H7 (cell line): ENCODE results near the gene MB. TPM values are rescaled to one million over a fixed set of nuclear protein-coding genes. Genes with fewer than 3 reads are reported as not detected.
A peak's percentile ranks its signal among the peaks of the same experiment; 100 is the strongest.

ENCODE experiments used
- DNase-seq: peaks from one replicate; pipeline ENCODE4 v3.0.0; 2012
- H3K27me3 ChIP-seq: 2 replicates; pipeline ENCODE4 v1.6.0; 2011; ENCODE audit warnings: mild to moderate bottlenecking, low read length; ENCODE audit not compliant: control insufficient read depth, insufficient read depth
- H3K36me3 ChIP-seq: replicated peaks from 2 replicates; pipeline ENCODE4 v1.5.1; 2011; ENCODE audit warnings: low read length; ENCODE audit not compliant: control insufficient read depth, insufficient read depth
- H3K4me3 ChIP-seq: 2 replicates; pipeline ENCODE4 v1.5.1; 2011; ENCODE audit warnings: low read depth, mild to moderate bottlenecking, control low read depth, low read length, moderate library complexity; ENCODE audit not compliant: insufficient read depth
- total RNA-seq: library from RNA; depleted of rRNA; stranded (reverse); fragments of >200 nt; shearing (Covaris generic); gene quantifications from 2 replicates; pipeline ENCODE4 v1.2.3, GENCODE V29; 2014

The MB gene
- total RNA-seq, 1 experiment from 2014 or later, result 0.35 TPM

DNA sequence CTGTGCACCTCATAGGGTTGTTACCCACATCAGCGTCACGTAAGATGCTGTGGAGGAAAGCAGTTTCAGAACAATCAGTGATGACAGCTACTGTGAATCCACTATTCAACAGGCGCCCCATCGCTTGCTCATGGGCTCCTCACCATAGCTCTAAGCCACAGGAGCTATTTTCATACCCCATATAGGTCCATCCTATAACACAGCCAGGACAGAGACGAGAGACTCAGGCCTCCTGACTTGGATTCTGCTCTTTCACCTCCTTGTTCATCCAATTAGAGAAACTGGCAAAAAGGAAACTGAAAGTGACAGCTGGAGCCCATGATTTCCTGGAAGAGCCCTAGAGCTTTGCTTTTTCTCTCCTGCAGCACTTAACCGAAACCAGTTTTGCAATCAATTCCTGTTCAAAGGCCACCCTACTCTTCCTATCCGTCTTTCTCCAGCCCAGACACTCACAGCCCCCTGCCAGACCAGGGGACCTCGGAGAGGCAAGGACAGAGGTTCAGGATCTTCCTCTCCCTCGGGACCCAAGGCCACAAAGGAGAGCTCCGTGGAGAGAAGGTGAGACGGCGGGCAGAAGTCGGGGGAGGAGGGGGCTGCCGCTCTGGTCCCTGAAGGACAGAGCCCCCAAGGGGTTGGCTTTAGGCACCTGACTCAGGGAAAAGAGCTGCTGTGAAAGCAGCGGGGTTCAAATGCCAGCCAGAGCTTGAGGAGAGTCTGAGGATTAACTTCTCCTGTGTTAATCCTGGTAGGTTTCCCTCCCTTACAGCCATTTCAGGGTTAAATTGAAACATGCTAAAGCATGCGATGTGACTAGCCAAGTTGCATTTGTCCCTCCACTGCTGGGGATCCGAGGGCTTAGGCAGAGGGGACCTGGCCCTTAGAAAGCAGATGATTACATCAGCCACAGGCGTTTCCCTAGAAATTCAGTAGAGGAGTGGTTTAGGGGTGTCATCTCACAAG, 31.2 kb upstream of the MB start, which contains the start of gene APOL6:
Gene APOL6 (plus strand): TSS at position 381 of the 960 bp plus-strand sequence. CDS start 7,980 bp downstream, outside the sequence.
- Histone ChIP-seq H3K27me3 (no peaks in the 10 kb centered on the region), H3K36me3 (no peaks in the 10 kb centered on the region), H3K4me3 (no peak within 1 kb of the TSS)
- peak; percentile 50 for DNase-seq

- H3K4me3 ChIP-seq, result no peak overlapping the region
- H3K27me3 ChIP-seq, result no peaks in the 10 kb centered on the region
- no peak for DNase-seq
Observed at GRCh38 chr22:35645646-35646045, 28.5 kb upstream of the MB start.

DNA sequence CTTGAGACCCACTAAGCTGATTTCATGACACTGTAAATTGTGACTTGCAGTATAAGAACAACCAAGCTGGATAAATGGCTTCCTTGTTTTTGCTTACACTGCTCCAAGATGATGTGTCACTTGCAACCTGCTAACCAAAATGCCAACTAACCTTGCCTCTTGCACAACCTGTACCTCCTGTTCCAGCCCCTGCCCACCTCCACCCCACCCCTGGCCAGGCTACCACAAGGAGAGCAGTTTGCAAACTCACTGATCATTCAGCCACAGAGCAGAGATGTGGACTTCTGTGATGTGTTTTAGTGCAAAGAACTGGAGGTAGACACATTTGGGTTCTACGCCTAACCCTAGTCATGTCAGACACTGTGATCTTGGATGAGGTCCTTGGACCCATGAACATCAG, 26.9 kb upstream of the MB start:
- Histone ChIP-seq H3K4me3 (no peak overlapping the region), H3K27me3 (no peaks in the 10 kb centered on the region), H3K36me3 (no peaks in the 10 kb centered on the region)
- no peak for DNase-seq

More at GRCh38 chr22:35645646-35646045, 28.5 kb upstream of the MB start:
- H3K36me3 ChIP-seq, result no peaks in the 10 kb centered on the region

DNA sequence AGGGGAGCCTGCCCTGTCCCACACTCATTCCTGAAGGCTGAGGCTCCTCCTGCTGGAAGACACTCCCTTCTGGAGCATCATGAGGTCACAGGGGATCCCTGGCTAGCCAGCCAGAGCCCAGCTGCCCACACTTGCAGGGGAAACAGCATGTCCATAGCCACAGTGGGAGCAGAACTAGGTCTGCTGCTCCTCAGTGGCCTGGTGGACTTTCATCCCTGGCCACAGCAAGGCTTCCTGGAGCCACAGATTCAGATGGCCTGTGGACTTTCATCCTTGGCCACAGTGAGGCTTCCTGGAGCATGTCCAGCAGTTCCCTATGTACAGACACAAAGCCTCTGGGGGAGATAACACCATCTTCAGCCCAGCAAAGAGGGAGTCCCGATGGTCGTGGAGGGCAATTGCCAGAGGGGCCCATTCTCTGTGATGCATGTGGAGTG, 25.2 kb upstream of the MB start:
- Histone ChIP-seq H3K4me3 (no peak overlapping the region), H3K27me3 (no peaks in the 10 kb centered on the region), H3K36me3 (no peaks in the 10 kb centered on the region)
- DNase-seq, result peak; percentile 30

DNA sequence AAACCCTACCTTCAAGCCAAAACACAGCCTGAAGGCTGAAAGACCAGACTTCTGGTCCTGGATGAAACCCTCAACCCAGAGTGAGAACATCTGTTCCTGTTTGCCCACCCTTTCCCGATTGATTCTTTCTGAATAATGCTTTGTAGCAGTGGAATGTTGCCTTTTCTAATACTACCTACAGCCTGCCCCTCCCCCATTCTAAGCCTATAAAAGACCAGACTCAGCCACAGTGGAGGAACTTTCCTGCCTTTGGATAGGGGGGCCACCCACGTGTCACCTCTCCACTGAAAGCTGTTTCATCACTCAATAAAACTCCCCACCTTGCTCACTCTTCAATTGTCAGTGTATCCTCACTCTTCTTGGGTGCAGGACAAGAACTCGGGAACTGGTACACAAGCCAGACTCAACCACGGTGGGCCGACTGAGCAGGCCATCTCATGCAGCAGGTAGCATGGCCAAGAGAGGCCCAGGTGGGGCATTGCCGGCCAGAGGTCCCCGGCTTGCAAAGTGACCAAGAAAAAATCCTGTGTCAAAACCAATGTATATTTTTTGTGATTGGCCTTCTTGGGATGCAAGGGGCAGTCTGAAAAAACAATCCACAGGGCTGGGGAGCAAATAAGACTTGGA, 24.5 kb upstream of the MB start:
- Histone ChIP-seq H3K36me3 (no peaks in the 10 kb centered on the region), H3K4me3 (no peak overlapping the region), H3K27me3 (no peaks in the 10 kb centered on the region)
- DNase-seq, result no peak

DNA sequence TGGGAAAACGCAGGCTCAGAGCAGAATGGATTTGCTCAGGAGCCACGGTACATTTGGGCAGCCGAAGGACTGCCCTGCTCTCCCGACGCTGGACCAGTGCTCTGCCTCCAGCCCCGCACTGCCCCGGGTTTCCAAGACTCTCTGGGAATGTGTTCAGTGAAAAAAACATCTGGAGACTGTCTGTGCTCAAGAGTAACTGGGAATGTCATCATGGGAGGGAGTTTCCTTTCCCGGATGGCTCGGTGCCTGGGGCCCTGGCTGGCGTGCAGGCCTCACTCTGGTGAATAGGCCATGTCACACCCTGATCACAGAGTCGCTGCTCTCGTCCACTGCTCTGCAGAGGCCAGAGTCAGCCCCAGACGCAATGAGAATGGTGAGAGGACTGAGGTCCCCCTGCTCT, 21.3 kb upstream of the MB start:
- Histone ChIP-seq H3K4me3 (no peak overlapping the region), H3K36me3 (no peaks in the 10 kb centered on the region), H3K27me3 (no peaks in the 10 kb centered on the region)
- DNase-seq, result peak; percentile 22

DNA sequence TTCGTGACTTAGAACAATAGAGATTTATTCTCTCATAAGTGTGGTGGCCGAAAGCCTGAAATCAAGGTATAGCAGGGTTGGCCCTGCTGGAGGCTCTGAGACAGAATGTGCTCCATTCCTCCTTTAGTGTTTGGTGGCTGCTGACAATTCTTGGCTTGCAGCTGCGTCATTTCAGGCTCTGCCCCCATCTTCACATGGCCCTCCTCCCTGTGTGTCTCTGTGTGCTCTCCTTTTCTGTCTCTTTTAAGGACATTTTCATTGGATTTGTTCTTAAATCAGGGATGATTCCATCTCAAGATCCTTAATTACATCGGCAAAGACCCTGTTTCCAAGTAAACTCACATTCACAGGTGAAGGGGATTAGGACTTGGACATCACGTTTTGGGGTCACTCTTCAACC, 20.9 kb upstream of the MB start:
- DNase-seq, result peak; percentile 9
- H3K27me3 ChIP-seq, result no peaks in the 10 kb centered on the region
- H3K36me3 ChIP-seq, result no peaks in the 10 kb centered on the region
- no peak overlapping the region for H3K4me3 ChIP-seq

- Histone ChIP-seq H3K36me3 (no peaks in the 10 kb centered on the region), H3K27me3 (no peaks in the 10 kb centered on the region), H3K4me3 (no peak overlapping the region)
- DNase-seq, result peak; percentile 55
Observed at GRCh38 chr22:35637254-35637653, 20.1 kb upstream of the MB start.

- no peak overlapping the region for H3K4me3 ChIP-seq
- no peaks in the 10 kb centered on the region for H3K27me3 ChIP-seq
- DNase-seq, result peak; percentile 8
- H3K36me3 ChIP-seq, result no peaks in the 10 kb centered on the region
Observed at GRCh38 chr22:35634943-35635540, 17.9 kb upstream of the MB start.

DNA sequence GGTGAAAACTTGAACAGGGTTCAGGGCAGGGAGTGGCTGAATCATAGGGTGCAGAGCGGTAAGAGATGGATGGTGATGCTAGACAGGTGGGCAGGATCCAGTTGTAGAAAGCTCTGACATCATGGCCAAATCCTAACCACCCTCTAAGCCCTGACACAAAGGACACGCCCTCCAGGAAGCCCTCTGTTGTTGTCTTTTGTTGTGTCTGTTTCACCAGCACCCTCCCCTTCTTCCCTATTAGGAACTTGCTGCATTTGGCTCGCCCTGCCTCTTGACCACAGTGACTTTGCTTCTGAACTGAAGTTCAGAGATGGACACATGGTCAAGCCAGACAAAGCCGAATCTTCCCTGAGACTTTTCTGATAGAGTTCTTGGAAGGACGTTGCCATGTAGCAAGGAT, 16.9 kb upstream of the MB start:
- Histone ChIP-seq H3K36me3 (no peaks in the 10 kb centered on the region), H3K4me3 (no peak overlapping the region), H3K27me3 (no peaks in the 10 kb centered on the region)
- DNase-seq, result peak; percentile 16

DNA sequence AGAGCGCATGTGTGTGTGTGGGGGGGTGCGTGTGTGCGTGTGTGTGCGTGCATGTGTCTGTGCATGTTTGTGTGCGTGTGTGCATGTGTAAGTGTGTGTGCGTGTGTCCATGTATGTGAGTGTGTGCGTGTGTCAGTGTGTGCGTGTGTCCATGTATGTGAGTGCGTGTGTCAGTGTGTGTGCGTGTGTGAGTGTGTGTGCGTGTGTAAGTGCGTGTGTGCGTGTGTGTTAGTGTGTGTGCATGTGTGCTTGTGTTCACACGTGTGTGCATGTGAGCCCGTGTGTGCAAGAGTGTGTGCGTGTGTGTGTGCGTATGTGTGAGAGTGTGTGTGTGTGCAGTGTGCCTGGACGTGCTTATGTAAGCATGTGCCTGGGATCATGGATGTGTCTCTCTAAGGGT, 16.4 kb upstream of the MB start:
- no peak for DNase-seq
- Histone ChIP-seq H3K36me3 (no peaks in the 10 kb centered on the region), H3K4me3 (no peak overlapping the region), H3K27me3 (no peaks in the 10 kb centered on the region)

- H3K4me3 ChIP-seq, result no peak overlapping the region
- H3K27me3 ChIP-seq, result no peaks in the 10 kb centered on the region
- H3K36me3 ChIP-seq, result no peaks in the 10 kb centered on the region
- peak; percentile 6 for DNase-seq
Observed at GRCh38 chr22:35632935-35633334, 15.8 kb upstream of the MB start.

- no peaks in the 10 kb centered on the region for H3K27me3 ChIP-seq
- no peak overlapping the region for H3K4me3 ChIP-seq
- peak; percentile 83 for DNase-seq
- H3K36me3 ChIP-seq, result no peaks in the 10 kb centered on the region
Observed at GRCh38 chr22:35631597-35631996, 14.5 kb upstream of the MB start.

- Histone ChIP-seq H3K4me3 (no peak overlapping the region), H3K27me3 (no peaks in the 10 kb centered on the region), H3K36me3 (no peaks in the 10 kb centered on the region)
- DNase-seq, result no peak
Observed at GRCh38 chr22:35630891-35631290, 13.8 kb upstream of the MB start.

- Histone ChIP-seq H3K27me3 (no peaks in the 10 kb centered on the region), H3K4me3 (no peak overlapping the region), H3K36me3 (no peaks in the 10 kb centered on the region)
- DNase-seq, result no peak
Observed at GRCh38 chr22:35630387-35630793, 13.3 kb upstream of the MB start.
